PFSK-1 (cell line): ENCODE results near the gene IGSF23.

Source experiments
- POLR2AphosphoS5 ChIP-seq: IDR thresholded peaks from 2 replicates; pipeline ENCODE4 v1.6.1; 2012; ENCODE audit warnings: low read depth, mild to moderate bottlenecking, control low read depth, low read length, moderate library complexity
- SIN3A ChIP-seq: IDR thresholded peaks from 2 replicates; pipeline ENCODE4 v1.6.1; 2012; ENCODE audit warnings: mild to moderate bottlenecking, low read length, moderate library complexity, borderline replicate concordance; ENCODE audit not compliant: insufficient read depth

DNA sequence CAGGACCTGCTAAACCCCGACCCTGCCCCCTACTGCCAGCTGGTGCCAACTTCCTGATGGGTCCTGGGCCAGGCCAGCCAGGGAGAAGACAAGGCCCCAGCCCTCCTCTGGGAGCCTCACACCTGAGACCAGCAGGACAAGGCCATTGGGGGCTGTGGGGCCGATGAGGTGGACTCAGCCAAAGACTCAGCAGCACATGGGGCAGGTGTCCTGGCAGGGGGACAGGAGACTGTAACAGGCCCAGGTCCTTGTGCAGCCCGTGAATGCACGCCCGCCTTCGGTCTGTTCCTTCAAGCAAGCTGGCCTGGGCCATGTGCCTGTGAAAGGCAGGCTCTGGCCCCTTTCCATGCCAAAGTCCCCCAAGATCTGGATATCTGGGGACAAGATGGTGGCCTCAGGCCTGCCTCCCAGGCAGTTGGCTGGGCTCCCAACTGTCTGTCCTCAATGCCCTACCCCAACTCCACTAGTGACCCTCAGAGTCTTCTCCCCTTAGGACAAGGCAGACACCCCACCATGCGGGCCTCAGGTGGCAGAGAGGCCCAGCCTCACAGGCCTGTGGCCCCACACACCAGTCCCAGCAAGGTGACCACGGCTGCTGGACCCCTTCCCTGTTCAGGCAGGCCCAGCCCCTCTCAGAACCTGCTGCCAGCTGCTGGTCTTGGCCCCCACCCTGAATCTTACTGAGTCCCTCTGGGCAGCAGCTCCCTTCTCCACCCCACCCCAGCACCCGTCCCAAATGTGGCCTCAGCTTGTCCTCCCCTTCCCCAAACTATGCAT is 70.3 kb downstream of the IGSF23 start:
- TF ChIP-seq SIN3A (no peak), POLR2AphosphoS5 (no peak)
